NCI-H1092 (cell line): ENCODE results near the gene WFDC10A.
"Not testable (repeated sequence)": the region's sequence is repeated elsewhere in the genome, so short reads cannot be mapped to it uniquely, and the experiment has no call there.

Experiments
- DNase-seq: peaks from one replicate; lab custom pipeline; 2025; lab: John Stamatoyannopoulos, UW

WFDC10A gene

DNA sequence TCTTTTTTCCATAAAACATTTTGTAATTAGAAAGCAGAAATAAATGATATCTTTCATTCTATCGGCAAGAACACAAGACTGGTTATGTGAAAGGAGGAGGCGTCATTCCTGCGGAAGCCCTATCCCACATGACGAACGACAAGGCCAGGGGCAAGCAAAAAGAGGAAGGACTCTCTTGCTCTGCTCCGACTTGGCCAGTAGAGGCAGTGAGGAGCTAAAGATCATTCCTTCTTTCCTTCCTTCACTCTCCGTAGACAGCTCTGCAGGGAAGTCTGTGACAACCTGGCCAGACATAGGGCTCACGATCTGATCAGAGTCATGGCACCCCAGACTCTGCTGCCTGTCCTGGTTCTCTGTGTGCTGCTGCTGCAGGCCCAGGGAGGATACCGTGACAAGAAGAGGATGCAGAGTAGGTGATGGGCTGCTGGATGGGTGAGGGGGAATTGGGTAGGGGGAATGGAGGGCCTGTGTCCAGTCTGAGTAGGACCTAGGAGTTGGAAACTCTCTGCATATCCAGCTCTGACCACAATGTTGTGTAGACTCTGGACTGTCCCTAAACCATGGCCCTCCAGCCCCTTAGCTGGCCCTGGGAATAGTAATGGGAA, at the start of gene WFDC10A:
WFDC10A (plus strand) TSS at position 244 of the 605 bp plus-strand sequence; CDS start at position 319, 75 bp downstream.
- no peak for DNase-seq

DNA sequence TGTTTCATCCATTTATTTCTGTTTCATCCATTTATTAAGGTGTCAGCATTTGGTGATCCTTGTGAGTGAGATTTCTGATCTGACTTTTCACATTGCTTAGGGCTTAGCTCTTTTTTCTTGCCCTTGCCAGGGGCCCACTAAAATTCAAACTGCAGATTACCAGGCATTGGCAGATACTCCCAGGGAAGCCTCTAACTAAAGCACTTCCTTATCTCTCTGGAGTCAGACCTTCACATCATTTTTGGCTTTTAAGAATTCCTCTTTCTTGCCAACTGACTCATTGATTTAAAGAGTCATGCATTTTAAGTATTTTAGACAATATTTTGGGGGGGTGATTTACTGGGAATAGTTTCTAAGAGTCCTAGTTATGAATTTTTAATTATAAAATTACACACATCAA, 47.8 kb upstream of the WFDC10A start:
- DNase-seq = no peak

DNA sequence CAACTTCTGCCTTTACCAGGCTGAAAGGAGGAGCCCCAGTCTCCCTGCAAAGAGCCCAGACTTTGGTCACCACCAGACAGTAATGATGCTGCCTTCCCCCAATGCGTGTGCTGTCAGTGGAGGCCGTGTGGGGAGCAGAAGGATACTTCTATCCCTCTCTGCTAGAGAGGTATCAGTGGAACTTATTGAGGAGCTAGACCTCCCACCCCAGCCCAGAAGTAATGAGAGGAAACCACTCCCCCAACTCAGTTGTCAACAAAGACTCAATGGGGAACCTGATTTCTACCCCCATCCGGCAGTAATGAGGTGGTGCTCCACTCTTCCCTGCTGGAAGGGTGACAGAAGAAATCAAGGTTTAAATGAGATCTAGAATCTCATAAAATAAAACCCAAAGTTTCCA, 46.0 kb upstream of the WFDC10A start:
- DNase-seq = no peak

DNA sequence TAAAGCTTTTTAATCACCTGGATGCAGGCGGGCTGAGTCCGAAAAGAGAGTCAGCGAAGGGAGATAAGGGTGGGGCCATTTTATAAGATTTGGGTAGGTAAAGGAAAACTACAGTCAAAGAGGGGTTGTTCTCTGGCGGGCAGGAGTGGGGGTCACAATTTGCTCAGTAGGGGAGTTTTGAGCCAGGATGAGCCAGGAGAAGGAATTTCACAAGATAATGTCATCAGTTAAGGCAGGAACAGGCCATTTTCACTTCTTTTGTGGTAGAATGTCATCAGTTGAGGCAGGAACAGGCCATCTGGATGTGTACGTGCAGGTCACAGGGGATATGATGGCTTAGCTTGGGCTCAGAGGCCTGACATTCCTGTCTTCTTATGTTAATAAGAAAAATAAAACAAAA, 45.2 kb upstream of the WFDC10A start:
- not testable (repeated sequence) for DNase-seq

DNA sequence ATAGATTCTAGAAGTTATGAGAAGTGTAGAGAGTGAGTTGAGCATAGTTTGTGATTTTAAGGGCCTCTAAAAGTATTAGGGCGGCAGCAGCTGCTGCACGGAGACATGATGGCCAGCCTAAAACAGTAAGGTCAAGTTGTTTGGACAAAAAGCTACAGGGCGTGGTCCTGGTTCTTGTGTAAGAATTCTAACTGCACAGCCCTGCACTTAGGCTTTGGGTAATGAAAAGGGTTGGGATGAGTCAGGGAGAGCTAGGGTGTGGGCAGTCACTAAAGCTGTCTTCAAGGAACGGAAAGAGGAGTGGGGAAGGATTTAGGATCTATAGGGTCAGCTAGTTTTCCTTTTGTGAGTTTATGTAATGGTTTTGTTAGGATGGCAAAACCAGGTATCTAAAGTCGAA, 43.6 kb upstream of the WFDC10A start:
- DNase-seq = not testable (repeated sequence)

DNA sequence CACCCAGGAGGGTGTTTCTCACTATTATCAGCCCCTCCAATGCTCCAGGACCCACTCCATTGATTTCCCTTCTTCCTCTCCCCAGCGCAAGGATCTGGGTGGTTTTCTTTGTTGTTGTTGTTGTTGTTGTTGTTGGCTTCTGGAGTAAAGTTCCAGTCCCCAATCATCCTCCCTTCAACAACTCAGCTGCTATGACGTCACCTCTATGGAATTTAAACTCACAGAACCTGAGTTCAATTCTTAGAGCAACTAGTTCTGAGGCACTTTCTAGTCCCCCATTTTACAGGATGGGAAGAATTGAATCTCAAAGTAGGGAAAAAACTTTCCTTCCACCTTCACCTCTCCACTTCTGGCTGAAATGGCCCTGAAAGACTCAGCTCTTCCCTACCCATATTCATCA, 40.7 kb upstream of the WFDC10A start:
- DNase-seq = no peak

DNA sequence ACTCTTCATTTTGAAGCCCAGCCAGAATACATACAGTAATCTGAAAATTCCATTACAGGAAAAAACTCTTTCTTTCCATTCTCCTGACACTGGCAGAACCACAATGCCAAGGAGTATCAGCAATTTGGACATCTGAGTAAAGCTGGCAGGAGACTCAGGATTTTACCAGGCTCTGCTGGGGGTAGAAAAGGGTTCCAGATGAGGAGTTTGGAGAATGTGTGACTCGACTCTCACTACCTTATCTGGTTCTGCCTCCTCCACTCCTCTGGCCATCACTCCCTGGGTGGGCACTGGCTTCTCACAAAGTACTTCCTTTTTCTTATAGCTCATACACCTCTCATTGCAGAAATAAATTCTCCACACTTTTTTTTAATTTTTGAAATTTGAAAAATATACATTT, 39.8 kb upstream of the WFDC10A start:
- DNase-seq = no peak

DNA sequence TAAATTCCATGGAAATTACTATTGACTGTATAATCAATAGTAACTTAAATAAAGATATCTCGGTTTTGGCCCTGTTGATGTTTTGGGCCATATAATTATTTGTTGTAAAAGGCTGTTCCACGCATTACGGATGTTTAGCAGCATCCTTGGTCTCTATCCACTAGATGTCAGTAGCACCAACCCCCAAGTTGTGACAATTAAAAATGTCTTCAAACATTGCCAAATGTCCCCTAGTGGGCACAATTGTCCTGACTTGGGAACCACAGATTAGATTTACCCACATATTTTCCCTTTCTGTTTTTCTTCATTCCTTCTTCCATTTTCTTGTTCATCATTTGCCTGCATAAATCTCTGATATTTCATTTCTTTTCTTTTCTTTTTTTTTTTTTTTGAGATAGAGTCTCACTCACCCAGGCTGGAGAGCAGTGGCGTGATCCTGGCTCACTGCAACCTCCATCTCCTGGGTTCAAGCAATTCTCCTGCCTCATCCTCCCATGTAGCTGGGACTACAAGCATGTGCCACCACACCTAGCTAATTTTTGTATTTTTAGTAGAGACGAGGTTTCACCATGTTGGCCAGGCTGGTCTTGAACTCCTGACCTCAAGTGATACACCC, 36.9 kb upstream of the WFDC10A start:
- peak; percentile 16 for DNase-seq

DNA sequence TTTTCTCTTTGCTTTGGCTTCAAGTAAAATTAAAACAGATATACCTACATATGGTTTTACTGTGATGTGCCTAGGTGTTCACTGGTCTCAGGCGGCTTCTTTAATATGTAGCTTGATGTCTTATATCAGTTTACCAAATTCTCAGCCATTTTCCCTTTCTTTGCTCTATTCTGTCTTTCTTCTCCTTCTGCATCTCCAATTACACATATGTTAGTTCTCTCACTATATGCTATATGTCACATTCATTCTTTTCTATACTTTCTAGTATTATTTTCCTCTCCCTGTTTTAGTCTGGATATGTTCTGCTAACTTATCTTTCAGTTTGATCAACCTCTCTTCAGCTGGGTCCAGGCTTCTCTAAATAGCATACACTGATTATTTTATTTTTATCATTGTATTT, 36.0 kb upstream of the WFDC10A start:
- DNase-seq = no peak

DNA sequence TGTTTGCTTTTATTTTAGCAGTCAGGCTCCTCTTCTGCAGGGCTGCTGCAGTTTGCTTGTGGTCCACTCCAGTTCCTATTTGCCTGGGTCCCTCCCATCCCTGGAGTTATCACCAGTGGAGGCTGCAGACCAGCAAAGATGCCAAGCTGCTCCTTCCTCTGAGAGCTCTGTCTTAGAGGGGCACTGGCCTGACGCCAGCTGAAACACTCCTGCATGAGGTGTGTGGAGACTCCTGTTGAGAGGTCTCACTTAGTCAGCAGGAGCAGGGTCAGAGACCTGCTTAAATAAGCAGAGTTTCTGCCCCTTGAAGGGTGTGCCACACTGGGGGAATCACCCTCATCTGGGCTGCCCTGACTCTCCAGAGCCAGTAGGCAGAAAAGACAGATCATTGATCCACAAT, 34.3 kb upstream of the WFDC10A start:
- DNase-seq = no peak

DNA sequence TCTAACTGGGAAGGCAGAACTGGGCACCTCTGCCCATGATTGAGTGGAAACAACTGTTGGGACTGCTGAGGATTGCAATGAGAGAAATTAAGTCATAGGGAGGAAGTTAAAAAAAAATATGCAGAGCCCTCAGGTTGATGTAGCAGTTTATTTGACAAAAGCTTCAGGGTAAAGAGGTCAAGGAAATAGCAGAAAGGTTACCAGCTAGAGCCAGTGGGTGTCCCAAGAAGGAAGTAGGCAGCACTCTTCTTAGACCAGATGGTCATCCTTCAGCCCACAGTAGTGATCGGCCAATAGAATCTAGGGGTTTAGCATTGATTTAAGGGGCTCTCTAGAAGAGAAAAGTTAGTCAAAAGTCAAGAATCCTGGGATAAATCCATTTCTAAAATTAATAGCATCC, 21.7 kb upstream of the WFDC10A start:
- DNase-seq = no peak

DNA sequence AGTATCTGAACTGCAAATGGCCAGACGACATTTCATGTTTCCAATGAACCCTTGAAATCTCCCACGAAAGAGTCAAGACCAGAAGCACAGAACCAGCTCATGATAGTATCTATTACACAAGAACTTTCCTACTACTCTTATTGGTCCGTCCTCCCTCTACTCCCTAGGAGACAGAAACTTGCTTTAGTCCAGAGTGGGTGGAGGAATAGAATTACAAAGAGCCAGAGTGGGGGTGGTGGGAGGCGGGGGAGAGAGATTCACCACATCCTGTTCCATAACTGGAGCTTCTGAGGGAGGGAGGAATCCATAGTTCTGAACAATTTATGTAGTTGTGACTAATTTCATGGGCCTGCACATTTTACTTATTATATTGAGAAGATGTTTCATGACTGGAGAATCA, 18.5 kb upstream of the WFDC10A start:
- DNase-seq = no peak

DNA sequence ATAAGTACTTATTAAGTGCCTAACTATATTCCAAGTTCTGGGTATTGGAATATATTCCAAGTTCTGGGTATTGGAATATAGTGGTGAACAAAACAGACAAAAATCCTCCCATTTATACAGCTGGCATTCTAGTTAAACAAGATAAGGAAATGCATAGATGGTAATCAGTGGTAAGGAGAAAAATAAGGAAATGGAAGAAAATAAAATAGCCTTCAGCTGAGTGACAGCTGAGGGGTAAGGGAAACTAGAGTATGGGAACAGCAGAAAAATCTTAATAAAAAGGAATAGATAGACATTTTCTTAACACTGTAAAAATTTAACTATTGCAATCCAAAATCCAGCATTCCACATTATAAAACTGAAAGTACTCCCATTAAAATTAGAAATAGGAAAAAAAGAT, 17.2 kb upstream of the WFDC10A start:
- DNase-seq = no peak

DNA sequence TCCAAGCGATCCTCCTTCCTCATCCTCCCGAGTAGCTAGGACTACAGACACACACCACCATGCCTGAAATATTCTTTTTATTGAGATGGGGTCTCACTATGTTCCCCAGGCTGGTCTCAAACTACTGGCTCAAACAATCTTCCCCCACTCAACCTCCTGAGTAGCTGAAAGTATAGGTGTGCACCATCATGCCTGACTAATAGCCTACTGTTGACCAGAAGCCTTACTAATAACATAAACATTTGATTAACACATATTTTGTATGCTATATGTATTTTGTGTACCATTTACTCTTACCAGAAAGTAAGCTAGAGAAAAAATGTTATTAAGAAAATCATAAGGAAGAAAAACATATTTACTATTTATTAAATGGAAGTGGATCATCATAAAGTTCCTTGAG, 11.9 kb upstream of the WFDC10A start:
- no peak for DNase-seq

DNA sequence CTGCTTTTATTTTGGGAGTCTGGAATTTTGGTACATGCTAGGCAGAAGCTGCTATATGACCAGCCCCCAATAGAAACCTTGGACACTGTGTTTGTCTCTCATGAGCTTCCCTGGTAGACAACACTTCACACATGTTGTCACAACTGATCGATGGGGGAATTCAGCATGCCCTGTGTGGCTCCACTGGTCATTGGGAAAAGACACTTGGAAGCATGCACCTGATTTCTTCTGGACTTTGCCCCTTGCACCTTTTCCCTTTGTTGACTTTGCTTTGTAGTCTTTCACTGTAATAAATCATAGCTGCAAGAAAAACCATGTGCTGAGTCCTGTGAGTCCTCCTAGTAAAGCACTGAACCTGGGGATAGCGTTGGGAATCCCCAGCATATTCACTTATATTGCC, 7.9 kb upstream of the WFDC10A start:
- no peak for DNase-seq

DNA sequence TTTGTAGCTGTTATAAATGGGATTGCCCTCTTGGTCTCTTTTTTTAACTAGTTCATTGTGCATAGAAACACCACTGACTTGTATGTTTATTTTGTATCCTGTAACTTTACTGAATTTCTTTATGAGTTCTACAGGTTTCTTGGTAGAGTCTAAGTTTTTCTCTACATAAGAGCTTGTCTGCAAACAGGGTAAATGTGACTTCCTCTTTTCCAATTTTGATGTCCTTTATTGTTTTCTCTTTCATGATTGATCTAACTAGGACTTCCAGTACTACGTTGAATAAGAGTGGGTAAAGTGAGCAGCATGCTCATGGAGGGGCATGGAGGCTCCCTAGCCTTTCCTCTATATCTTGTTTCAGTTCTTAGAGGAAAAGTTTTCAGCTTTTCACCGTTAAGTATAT, 3.0 kb upstream of the WFDC10A start:
- DNase-seq = no peak

DNA sequence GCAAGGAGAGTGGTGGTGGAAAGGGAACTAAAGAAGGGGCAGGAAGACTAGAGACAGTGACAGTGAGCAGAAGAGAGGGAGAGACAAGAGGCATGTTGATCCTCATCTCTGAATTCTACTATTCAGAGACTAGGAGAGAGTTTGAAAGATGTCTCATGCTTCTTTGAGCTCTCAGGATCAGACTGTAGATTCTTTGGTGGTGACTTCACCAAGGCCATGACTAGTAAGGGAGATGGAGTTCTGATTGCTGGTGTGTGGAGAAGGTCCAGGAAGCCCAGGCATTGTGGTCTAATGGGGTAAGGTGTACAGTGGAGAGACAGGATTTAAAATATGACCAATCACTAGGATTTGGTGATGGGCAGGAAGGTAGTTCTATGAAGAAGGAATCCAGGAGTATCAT, 832 bp downstream of the WFDC10A start:
- no peak for DNase-seq

DNA sequence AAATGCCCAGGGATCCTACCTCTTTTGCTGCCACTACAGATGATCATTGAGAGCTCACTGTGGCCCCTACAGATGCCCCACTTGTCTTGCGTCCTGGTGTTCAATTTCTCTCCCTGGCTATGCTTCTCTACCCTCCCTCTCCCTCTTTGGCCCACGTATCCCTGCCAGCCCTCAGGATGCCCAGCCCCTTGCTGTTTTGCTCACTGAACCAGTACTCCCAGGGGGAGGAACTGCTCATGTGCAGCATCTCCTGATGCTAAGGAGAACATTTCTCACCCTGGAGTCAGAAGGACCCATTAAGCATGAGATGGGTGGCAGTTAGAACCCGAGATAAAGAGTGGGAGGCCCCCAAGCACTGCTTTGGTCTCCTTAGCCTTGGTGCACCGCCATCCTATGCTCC, 1.6 kb downstream of the WFDC10A start, which contains the start of gene WFDC9:
WFDC9 (minus strand) TSS at position 101 of the 400 bp plus-strand sequence. CDS start 21,103 bp downstream, outside the sequence.
- no peak for DNase-seq

DNA sequence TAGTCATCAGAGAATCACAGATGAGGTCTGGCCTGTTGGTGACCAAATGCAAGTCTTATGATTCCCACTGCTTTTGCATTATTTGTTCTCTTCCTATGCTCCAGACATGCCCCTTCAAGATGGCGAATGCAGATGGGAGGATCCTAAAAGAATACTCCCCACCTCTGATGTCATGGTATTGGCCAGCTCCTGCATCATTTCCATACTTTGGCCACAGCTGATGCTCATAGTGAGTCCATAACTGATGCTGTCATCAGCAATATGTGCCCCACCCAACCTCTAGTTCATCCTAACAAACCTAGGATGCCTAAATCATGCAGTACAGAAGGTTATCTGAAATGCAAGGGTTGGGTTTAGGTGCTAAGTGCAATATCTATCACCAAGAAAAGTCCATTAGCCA, 7.0 kb downstream of the WFDC10A start:
- DNase-seq = no peak

DNA sequence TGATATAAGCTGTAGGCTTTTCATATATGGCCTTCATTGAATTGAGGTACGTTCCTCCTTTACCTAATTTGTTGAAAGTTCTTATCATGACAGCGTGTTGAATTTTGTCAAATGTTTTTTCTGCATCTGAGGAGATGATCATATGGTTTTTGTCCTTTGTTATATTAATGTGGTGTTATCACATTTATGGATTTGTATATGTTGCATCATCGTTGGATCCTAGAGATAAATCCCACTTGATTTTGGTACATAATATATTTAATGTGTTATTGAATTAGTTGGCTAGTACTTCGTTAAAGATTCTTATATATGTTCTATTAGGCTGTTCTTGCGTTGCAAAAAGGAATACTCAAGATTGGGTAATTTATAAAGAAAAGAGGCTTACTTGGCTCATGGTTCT, 10.1 kb downstream of the WFDC10A start:
- DNase-seq = no peak

DNA sequence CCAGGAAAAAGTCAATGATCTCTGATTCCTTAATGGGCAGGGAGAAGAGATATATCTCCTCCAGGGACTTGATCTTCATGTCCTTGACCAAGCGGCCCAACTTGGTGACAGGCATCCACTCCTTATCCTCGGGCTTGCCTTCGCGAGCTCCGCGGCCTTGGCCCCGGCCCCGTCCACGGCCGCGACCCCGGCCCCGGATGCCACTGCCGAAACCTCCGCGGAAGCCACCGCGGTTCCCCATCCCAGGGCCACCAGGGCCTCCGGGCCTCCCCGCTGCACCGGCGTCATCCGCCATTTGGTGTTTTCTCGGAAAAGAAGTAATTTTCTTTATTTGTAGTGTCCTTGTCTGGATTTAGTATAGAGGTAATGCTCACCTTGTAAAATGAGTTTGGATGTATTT, 11.5 kb downstream of the WFDC10A start:
- DNase-seq = not testable (repeated sequence)

DNA sequence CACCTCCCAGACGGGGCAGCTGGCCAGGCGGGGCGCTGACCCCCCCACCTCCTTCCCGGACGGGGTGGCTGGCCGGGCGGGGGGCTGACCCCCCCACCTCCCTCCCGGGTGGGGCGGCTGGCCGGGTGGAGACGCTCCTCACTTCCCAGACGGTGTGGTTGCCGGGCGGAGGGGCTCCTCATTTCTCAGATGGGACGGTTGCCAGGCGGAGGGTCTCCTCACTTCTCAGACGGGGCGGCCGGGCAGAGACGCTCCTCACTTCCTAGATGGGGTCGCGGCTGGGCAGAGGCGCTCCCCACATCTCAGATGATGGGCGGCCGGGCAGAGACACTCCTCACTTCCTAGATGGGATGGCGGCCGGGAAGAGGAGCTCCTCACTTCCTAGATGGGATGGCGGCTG, 16.3 kb downstream of the WFDC10A start:
- DNase-seq = not testable (repeated sequence)

DNA sequence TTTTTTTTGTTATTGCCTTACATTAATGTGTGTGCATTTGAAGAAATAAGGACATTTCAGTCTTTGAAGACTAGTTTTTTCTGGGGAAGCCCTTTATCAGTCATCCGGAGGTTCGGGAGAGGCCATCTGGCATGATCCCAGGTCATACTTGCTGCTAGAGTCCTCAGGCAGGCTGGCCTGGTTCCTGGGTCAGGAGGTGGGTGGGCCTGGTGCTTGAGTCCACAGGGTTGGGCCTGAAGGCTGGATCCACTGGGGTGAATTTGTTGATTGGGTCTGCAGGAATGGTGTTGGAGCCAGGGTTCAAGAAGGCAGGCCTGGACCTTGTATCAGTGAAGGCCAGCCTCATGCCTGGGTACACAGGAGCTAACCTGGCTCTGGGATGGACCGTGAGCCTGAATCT, 17.3 kb downstream of the WFDC10A start:
- no peak for DNase-seq

DNA sequence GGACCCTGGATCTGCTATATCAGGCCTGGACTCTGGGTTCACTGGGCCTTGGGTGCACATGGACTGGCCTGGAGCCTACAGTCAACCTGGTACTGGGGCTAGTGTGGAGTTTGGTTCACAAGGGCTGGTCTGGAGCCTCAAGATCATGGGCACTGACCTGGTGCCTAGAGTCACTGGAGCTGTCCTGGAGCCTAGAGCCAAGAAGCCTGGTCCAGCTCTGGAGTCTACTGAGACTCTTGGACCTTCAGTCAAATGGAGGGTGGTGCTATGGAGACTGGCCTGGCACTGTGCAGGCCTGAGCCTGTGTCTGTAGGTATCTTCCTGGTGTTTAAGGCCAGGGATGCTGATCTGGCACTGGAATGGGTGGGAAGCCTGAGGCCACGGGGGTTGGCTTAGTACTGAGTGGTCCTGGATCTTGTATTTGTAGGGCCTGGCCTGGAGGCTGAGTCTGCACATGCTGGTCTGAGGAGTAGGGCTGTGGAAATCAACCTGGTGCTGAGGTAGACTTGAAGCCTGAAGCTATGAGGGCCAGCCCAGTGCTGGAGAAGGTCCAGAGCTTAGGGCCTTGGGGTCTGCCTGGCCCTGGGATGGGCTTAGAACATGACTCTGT, 18.0 kb downstream of the WFDC10A start:
- no peak for DNase-seq
